Heart left ventricle (tissue), 16 donors: ENCODE data around the gene FETUB. TPM values are rescaled to one million over a fixed set of nuclear protein-coding genes. Genes with fewer than 3 reads are reported as not detected.

Experiments
- ATAC-seq, 4 donors: fragments of 200-7000 bp; cut with Tn5 transposase; one replicate each; pipeline ENCODE4 v1.9.1; 2020 to 2022; ENCODE audit warnings: moderate library complexity in 4 of 4, mild to moderate bottlenecking in 3 of 4, moderate number of reproducible peaks in 1 of 4
- DNase-seq, 5 donors: peaks; one replicate each; pipeline ENCODE4 v3.0.0-alpha.2; 2020
- H3K27ac ChIP-seq, 12 donors: fragments of 200-600 bp; sonication (generic) in 4 of 12; one replicate each; pipeline versions ENCODE4 v1.5.0 to v1.8.0; 2016 to 2022; ENCODE audit warnings: mild to moderate bottlenecking in 2 of 12
- H3K27me3 ChIP-seq, 9 donors: fragments of 200-600 bp; sonication (generic) in 2 of 9; one replicate each; pipeline versions ENCODE4 v1.5.1 to v1.8.0; 2016 to 2022; ENCODE audit warnings: mild to moderate bottlenecking in 3 of 9
- H3K36me3 ChIP-seq, 9 donors: fragments of 200-600 bp; sonication (generic) in 2 of 9; one replicate each; pipeline versions ENCODE4 v1.5.0 to v1.8.0; 2018 to 2022; ENCODE audit warnings: mild to moderate bottlenecking in 2 of 9
- H3K4me1 ChIP-seq, 12 donors: fragments of 200-600 bp; sonication (generic) in 4 of 12; one replicate each; pipeline versions ENCODE4 v1.5.0 to v1.8.0; 2016 to 2022; ENCODE audit warnings: mild to moderate bottlenecking in 3 of 12
- H3K4me3 ChIP-seq, 12 donors: fragments of 200-600 bp; sonication (generic) in 4 of 12; one replicate each; pipeline versions ENCODE4 v1.5.0 to v1.8.0; 2017 to 2022; ENCODE audit warnings: mild to moderate bottlenecking in 9 of 12, moderate library complexity in 4 of 12
- H3K9me3 ChIP-seq, 12 donors: fragments of 200-600 bp; sonication (generic) in 4 of 12; one replicate each; pipeline versions ENCODE4 v1.5.0 to v1.8.0; 2016 to 2022; ENCODE audit warnings: mild to moderate bottlenecking in 1 of 12
- POLR2A ChIP-seq, 2 donors: fragments of 450-650 bp; IDR thresholded peaks; one replicate each; pipeline ENCODE4 v1.6.1; 2017; ENCODE audit warnings: antibody characterized with exemption in 2 of 2, mild to moderate bottlenecking in 2 of 2, moderate library complexity in 2 of 2
- WGBS, 4 donors: extraction: QIAGEN DNeasy Blood & Tissue Kit in 2 of 4; methylation state at CpG; one replicate each; pipeline versions ENCODE4 v1.1.5 to v1.1.7; 2013 to 2018; 5-methylcytosine and 5-hydroxymethylcytosine counted together
- intact Hi-C, 10 donors: fragments of 100-400 bp; cut with DNase I; formaldehyde crosslinking; loops; one replicate each; pipeline versions ENCODE4 v1.11.1 to v1.14.2; 2022
- polyA plus RNA-seq, 2 donors: library from polyadenylated mRNA; stranded (reverse); fragments of 200-250 nt; gene quantifications; one replicate each; pipeline ENCODE4 v1.2.3, GENCODE V29; 2013
- total RNA-seq, 9 donors: library from RNA; depleted of rRNA in 2 of 9; stranded (reverse); fragments of >200 nt in 2 of 9; fragmentation: NEBNext Ultra II Directional in 3 of 9; extraction: Animal tissue kit (Norgen Biotek cat#: 25700) in 3 of 9; gene quantifications; one replicate each; pipeline versions ENCODE4 v1.1.0 to v1.2.4, GENCODE V29; 2016 to 2023
- TF ChIP-seq, protein P1 (sequence below), 12 donors: fragments of 200-600 bp; sonication (generic) in 4 of 12; IDR thresholded peaks; one replicate each; pipeline versions ENCODE4 v1.5.0 to v1.8.0; 2018 to 2022; ENCODE audit warnings: antibody characterized with exemption in 12 of 12, mild to moderate bottlenecking in 5 of 12
- donor health status: ischemic (EF 13 %, LVEDD 7.1; RV severe dilation, severe dysfunction).
- donor health status: healthy with polysubstance abuse.
- donor health status: DM: no; HTN: yes; CAD: no.
- donor health status: DM: no; HTN: no; CAD: no.
- donor health status: ischemic (EF 25% LVEDD 6.9; RV normal size, moderate dysfunction).
- donor health status: ischemic (EF 25% LVEDD 5.7; RV mildly dilated, moderate dysfunction).
- donor health status: healthy.
- donor health status: DM: yes; HTN: yes; CAD: no.
- donor health status: ischemic (EF 35%, LVEDD 5.7; RV mildly dilated, moderate dysfunction).
- donor health status: nonischemic (EF 11% LVEDD 7.7; RV severe dilation, severe dysfunction).
- donor health status: DM: yes; HTN: yes; CAD: no.
- donor health status: PGD.
- donor health status: ischemic (EF 29% LVEDD 5.4; RV normal size, mild dysfunction).
- donor health status: nonischemic (EF 23%, LVEDD 6.1; RV moderate dilation, normal function).

Gene FETUB
- total and polyA plus RNA-seq, 11 donors, result 0.14 TPM; not detected in 10

DNA sequence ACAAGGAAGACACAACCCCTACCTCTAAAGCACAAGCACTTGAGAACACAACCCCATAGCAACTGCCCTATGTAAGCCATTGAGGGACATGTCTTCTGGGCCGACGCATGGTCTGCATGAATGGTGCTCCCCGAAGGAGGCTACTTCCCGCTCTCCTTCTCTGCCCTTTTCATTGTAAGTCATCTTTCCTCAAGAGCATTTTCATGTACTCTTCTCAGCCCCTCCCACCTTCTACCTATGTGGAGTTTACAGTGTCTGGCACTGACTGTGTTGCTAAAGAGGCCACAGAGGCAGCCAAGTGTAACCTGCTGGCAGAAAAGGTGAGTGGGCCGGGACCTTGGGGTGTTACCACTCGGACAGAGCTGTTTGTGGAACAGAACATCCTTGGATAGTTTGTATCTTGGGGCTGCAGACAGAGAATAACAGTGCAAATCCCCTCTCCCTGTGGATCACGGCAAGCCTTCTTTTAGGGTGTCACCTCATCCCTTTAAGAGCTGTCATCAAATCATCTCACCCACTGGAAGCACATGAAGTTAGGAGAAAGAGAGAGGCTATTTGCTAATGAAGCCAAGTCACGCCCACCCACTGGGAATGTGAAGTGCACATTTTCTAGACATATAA, 21.8 kb upstream of the FETUB start:
- DNase-seq (no peak), ATAC-seq (no peak)
- Histone ChIP-seq H3K27ac (no peak overlapping the region), H3K36me3 (no peaks in the 10 kb centered on the region), H3K27me3 (peaks cover 0 to 37% (median 0%) of the 10 kb centered on the region in 9 donors), H3K4me1 (peaks cover 0 to 19% (median 4%) of the 10 kb centered on the region in 12 donors), H3K9me3 (no peaks in the 10 kb centered on the region), H3K4me3 (no peak overlapping the region)
- TF ChIP-seq, protein P1, sequence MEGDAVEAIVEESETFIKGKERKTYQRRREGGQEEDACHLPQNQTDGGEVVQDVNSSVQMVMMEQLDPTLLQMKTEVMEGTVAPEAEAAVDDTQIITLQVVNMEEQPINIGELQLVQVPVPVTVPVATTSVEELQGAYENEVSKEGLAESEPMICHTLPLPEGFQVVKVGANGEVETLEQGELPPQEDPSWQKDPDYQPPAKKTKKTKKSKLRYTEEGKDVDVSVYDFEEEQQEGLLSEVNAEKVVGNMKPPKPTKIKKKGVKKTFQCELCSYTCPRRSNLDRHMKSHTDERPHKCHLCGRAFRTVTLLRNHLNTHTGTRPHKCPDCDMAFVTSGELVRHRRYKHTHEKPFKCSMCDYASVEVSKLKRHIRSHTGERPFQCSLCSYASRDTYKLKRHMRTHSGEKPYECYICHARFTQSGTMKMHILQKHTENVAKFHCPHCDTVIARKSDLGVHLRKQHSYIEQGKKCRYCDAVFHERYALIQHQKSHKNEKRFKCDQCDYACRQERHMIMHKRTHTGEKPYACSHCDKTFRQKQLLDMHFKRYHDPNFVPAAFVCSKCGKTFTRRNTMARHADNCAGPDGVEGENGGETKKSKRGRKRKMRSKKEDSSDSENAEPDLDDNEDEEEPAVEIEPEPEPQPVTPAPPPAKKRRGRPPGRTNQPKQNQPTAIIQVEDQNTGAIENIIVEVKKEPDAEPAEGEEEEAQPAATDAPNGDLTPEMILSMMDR (IDR thresholded peaks at IDR 0.05), result no peak
- intact Hi-C loops, result loop anchor here (2.0 to 10.0 kb wide), 8 partner anchors 134 to 1096 kb away; no protein-coding TSS in a partner anchor
- 82 to 95% (median 88%) methylated on average over 8 of the region's 8 CpGs for WGBS, 4 donors

DNA sequence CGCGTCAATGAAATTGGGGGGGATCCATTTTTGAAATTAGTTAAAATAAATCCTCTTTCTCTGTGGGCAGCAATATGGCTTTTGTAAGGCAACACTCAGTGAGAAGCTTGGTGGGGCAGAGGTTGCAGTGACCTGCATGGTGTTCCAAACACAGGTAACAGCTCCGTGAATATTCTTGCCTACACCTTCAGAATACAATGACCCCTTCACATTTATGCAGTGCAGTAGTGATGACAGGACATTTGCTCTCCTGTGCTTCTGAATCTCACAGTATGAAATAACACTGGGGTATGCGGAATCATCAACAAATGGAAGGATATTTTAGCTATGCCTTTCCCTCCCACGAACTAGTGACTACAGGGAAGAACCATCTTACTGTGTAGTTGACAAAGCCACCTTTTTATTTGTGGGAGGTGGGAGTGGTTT, 20.4 kb upstream of the FETUB start:
- H3K27ac ChIP-seq, result no peak overlapping the region
- intact Hi-C loops, result loop anchor here (2.0 to 10.0 kb wide), 8 partner anchors 133 to 1095 kb away; no protein-coding TSS in a partner anchor
- no peak overlapping the region for H3K4me3 ChIP-seq
- no peak for DNase-seq
- H3K27me3 ChIP-seq, result peaks cover 0 to 29% (median 0%) of the 10 kb centered on the region in 9 donors
- WGBS, 4 donors, result 88 to 90% (median 89%) methylated on average over 5 of the region's 5 CpGs
- ATAC-seq, result no peak
- no peaks in the 10 kb centered on the region for H3K36me3 ChIP-seq
- TF ChIP-seq POLR2A (IDR thresholded peaks at IDR 0.05), result no peak
- TF ChIP-seq, protein P1 (IDR thresholded peaks at IDR 0.05), result no peak
- no peaks in the 10 kb centered on the region for H3K9me3 ChIP-seq
- peaks cover 0 to 16% (median 4%) of the 10 kb centered on the region in 12 donors for H3K4me1 ChIP-seq

DNA sequence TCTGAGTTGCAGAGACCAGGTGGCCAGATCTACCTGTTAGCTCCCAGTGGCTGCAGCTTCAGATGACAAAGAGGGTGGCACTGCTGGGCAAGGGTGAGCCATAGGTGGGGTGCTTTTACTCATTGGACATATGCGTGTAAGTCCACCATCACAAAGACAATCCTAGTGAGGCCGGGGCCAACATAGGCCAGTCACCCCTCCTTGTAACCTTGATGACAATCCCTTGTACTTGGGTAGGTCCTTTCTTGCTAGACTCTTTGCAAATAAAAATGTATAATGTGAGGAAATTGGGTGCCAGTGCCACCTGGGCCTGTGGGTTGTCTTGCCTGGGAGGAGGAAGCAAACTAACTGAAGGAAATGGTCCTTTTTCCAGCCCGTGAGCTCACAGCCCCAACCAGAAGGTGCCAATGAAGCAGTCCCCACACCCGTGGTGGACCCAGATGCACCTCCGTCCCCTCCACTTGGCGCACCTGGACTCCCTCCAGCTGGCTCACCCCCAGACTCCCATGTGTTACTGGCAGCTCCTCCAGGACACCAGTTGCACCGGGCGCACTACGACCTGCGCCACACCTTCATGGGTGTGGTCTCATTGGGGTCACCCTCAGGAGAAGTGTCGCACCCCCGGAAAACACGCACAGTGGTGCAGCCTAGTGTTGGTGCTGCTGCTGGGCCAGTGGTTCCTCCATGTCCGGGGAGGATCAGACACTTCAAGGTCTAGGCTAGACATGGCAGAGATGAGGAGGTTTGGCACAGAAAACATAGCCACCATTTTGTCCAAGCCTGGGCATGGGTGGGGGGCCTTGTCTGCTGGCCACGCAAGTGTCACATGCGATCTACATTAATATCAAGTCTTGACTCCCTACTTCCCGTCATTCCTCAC, 19.7 kb upstream of the FETUB start:
- WGBS, 4 donors, result 80 to 91% (median 84%) methylated on average over 15 to 17 of the region's 17 CpGs
- H3K9me3 ChIP-seq, result no peaks in the 10 kb centered on the region
- TF ChIP-seq, protein P1 (IDR thresholded peaks at IDR 0.05), result no peak
- TF ChIP-seq POLR2A (IDR thresholded peaks at IDR 0.05), result no peak
- DNase-seq, result no peak
- intact Hi-C loops, result no loop called here
- H3K4me1 ChIP-seq, result peaks cover 0 to 10% (median 1%) of the 10 kb centered on the region in 12 donors
- H3K4me3 ChIP-seq, result no peak overlapping the region
- peaks cover 0 to 27% (median 0%) of the 10 kb centered on the region in 9 donors for H3K27me3 ChIP-seq
- no peak overlapping the region for H3K27ac ChIP-seq
- ATAC-seq, result no peak
- no peaks in the 10 kb centered on the region for H3K36me3 ChIP-seq
